ENCODE measurements around the gene HAUS1.
"Not testable (repeated sequence)": the region's sequence is repeated elsewhere in the genome, so short reads cannot be mapped to it uniquely, and the experiment has no call there.

HAUS1 gene

GRCh38 chr18:46130549-46130948, 26.4 kb downstream of the HAUS1 start:
- H3K27me3 ChIP-seq (ENCODE audit: control insufficient read depth in 1 of 2, insufficient read depth in 2 of 2, low read length in 2 of 2); H3K4me1 ChIP-seq (ENCODE audit: control insufficient read depth, insufficient read depth, low read length); H3K9ac ChIP-seq (ENCODE audit: low read length in 2 of 2); H3K27ac ChIP-seq (ENCODE audit: low read length); H3K9me3 ChIP-seq (ENCODE audit: control insufficient read depth in 2 of 2, low read length in 2 of 2); H3K4me3 ChIP-seq (ENCODE audit: low read length in 2 of 2): not testable (repeated sequence)
- peaks cover 9 to 13% of the 10 kb centered on the region in 2 donors for H3K36me3 ChIP-seq (ENCODE audit: control insufficient read depth in 2 of 2, insufficient read depth in 2 of 2, low read length in 2 of 2)

GRCh38 chr18:46133534-46133933, 29.3 kb downstream of the HAUS1 start:
- Histone ChIP-seq H3K4me1 (ENCODE audit: control insufficient read depth, insufficient read depth, low read length) (no peaks in the 10 kb centered on the region), H3K9me3 (ENCODE audit: control insufficient read depth in 2 of 2, low read length in 2 of 2) (no peaks in the 10 kb centered on the region), H3K36me3 (ENCODE audit: control insufficient read depth in 2 of 2, insufficient read depth in 2 of 2, low read length in 2 of 2) (peaks cover 5 to 9% of the 10 kb centered on the region in 2 donors), H3K27ac (ENCODE audit: low read length) (no peak overlapping the region), H3K9ac (ENCODE audit: low read length in 2 of 2) (no peak overlapping the region), H3K4me3 (ENCODE audit: low read length in 2 of 2) (no peak overlapping the region), H3K27me3 (ENCODE audit: control insufficient read depth in 1 of 2, insufficient read depth in 2 of 2, low read length in 2 of 2) (no peaks in the 10 kb centered on the region)

GRCh38 chr18:46134920-46135675, 30.9 kb downstream of the HAUS1 start:
- no peak overlapping the region for H3K4me3 ChIP-seq (ENCODE audit: low read length in 2 of 2)
- no peaks in the 10 kb centered on the region for H3K4me1 ChIP-seq (ENCODE audit: control insufficient read depth, insufficient read depth, low read length)
- H3K36me3 ChIP-seq (ENCODE audit: control insufficient read depth in 2 of 2, insufficient read depth in 2 of 2, low read length in 2 of 2) = no peaks in the 10 kb centered on the region
- no peaks in the 10 kb centered on the region for H3K9me3 ChIP-seq (ENCODE audit: control insufficient read depth in 2 of 2, low read length in 2 of 2)
- no peaks in the 10 kb centered on the region for H3K27me3 ChIP-seq (ENCODE audit: control insufficient read depth in 1 of 2, insufficient read depth in 2 of 2, low read length in 2 of 2)
- no peak overlapping the region for H3K27ac ChIP-seq (ENCODE audit: low read length)
- H3K9ac ChIP-seq (ENCODE audit: low read length in 2 of 2) = no peak overlapping the region

DNA sequence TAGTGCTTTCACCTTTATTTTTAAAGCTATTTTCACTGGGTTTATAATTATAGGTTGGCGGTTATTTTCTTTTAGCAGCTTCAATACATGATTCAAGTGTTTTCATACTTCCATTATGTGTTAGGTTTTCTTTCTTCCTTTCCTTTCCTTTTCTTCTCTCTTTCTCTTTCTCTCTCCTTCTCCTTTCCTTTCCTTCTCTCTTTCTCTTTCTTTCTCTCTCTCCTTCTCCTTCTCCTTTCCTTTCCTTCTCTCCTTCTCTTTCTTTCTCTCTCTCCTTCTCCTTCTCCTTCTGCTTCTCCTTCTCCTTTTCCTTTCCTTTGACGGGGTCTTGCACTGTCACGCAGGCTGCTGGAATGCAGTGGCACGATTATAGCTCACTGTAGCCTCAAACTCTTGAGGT, 36.0 kb downstream of the HAUS1 start:
- Histone ChIP-seq H3K9me3 (ENCODE audit: control insufficient read depth in 2 of 2, low read length in 2 of 2) (no peaks in the 10 kb centered on the region), H3K36me3 (ENCODE audit: control insufficient read depth in 2 of 2, insufficient read depth in 2 of 2, low read length in 2 of 2) (no peaks in the 10 kb centered on the region), H3K27me3 (ENCODE audit: control insufficient read depth in 1 of 2, insufficient read depth in 2 of 2, low read length in 2 of 2) (no peaks in the 10 kb centered on the region), H3K4me3 (ENCODE audit: low read length in 2 of 2) (no peak overlapping the region), H3K4me1 (ENCODE audit: control insufficient read depth, insufficient read depth, low read length) (no peaks in the 10 kb centered on the region), H3K27ac (ENCODE audit: low read length) (no peak overlapping the region), H3K9ac (ENCODE audit: low read length in 2 of 2) (no peak overlapping the region)

- Histone ChIP-seq H3K9me3 (ENCODE audit: control insufficient read depth in 2 of 2, low read length in 2 of 2) (no peaks in the 10 kb centered on the region), H3K4me3 (ENCODE audit: low read length in 2 of 2) (no peak overlapping the region), H3K27me3 (ENCODE audit: control insufficient read depth in 1 of 2, insufficient read depth in 2 of 2, low read length in 2 of 2) (no peaks in the 10 kb centered on the region)
Measured at GRCh38 chr18:46141199-46141598, 37.0 kb downstream of the HAUS1 start.

DNA sequence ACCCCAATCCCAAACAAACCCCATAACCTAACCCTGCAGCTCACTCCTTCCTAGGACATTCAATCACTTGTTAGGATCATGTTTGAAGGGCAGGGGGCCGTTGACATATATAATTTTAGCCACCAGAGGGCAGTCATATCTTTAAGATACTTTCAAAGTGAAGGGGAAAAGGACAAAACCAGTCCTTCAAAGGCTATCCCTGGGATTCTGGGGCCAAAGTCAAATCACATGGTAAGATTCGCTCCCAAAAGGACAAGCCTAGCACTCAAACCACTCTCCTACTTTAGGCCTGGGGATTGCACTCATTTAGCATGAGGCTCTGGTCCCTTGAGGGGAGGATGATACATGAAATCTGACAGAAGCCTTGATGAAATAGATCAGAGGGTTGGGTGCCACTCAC, 44.6 kb downstream of the HAUS1 start:
- no peaks in the 10 kb centered on the region for H3K36me3 ChIP-seq (ENCODE audit: control insufficient read depth in 2 of 2, insufficient read depth in 2 of 2, low read length in 2 of 2)
- H3K4me3 ChIP-seq (ENCODE audit: low read length in 2 of 2) = no peak overlapping the region
- no peak overlapping the region for H3K9ac ChIP-seq (ENCODE audit: low read length in 2 of 2)
- H3K4me1 ChIP-seq (ENCODE audit: control insufficient read depth, insufficient read depth, low read length) = no peaks in the 10 kb centered on the region
- H3K9me3 ChIP-seq (ENCODE audit: control insufficient read depth in 2 of 2, low read length in 2 of 2) = no peaks in the 10 kb centered on the region
- no peaks in the 10 kb centered on the region for H3K27me3 ChIP-seq (ENCODE audit: control insufficient read depth in 1 of 2, insufficient read depth in 2 of 2, low read length in 2 of 2)
- H3K27ac ChIP-seq (ENCODE audit: low read length) = no peak overlapping the region

More at GRCh38 chr18:46141199-46141598, 37.0 kb downstream of the HAUS1 start:
- Histone ChIP-seq H3K9ac (ENCODE audit: low read length in 2 of 2) (no peak overlapping the region), H3K27ac (ENCODE audit: low read length) (no peak overlapping the region), H3K4me1 (ENCODE audit: control insufficient read depth, insufficient read depth, low read length) (no peaks in the 10 kb centered on the region), H3K36me3 (ENCODE audit: control insufficient read depth in 2 of 2, insufficient read depth in 2 of 2, low read length in 2 of 2) (no peaks in the 10 kb centered on the region)

DNA sequence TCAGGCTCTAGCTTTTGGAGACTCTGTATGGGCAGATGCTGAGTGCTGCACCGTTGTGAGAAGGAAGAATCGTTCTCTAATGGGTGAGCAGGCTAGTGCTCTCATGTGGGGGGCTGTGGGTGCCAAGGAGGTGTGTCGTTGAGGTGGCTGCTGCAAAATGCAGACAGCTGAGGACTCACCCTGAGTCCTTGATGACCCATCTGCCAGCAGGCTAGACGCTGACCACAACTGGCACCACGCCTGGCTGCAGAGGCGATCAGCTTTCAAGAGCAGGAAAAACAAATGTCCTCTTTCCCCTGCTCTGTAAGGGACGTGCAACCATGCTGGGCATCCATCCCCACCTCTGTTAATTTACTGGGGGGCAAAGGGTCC, 48.2 kb downstream of the HAUS1 start:
- no peak overlapping the region for H3K9ac ChIP-seq (ENCODE audit: low read length in 2 of 2)
- H3K36me3 ChIP-seq (ENCODE audit: control insufficient read depth in 2 of 2, insufficient read depth in 2 of 2, low read length in 2 of 2) = no peaks in the 10 kb centered on the region
- no peak overlapping the region for H3K4me3 ChIP-seq (ENCODE audit: low read length in 2 of 2)
- H3K27me3 ChIP-seq (ENCODE audit: control insufficient read depth in 1 of 2, insufficient read depth in 2 of 2, low read length in 2 of 2) = no peaks in the 10 kb centered on the region
- no peak overlapping the region for H3K27ac ChIP-seq (ENCODE audit: low read length)
- H3K9me3 ChIP-seq (ENCODE audit: control insufficient read depth in 2 of 2, low read length in 2 of 2) = no peaks in the 10 kb centered on the region
- H3K4me1 ChIP-seq (ENCODE audit: control insufficient read depth, insufficient read depth, low read length) = no peaks in the 10 kb centered on the region

- Histone ChIP-seq H3K36me3 (ENCODE audit: control insufficient read depth in 2 of 2, insufficient read depth in 2 of 2, low read length in 2 of 2) (no peaks in the 10 kb centered on the region), H3K27ac (ENCODE audit: low read length) (no peak overlapping the region), H3K9me3 (ENCODE audit: control insufficient read depth in 2 of 2, low read length in 2 of 2) (no peaks in the 10 kb centered on the region), H3K9ac (ENCODE audit: low read length in 2 of 2) (no peak overlapping the region), H3K27me3 (ENCODE audit: control insufficient read depth in 1 of 2, insufficient read depth in 2 of 2, low read length in 2 of 2) (no peaks in the 10 kb centered on the region), H3K4me1 (ENCODE audit: control insufficient read depth, insufficient read depth, low read length) (no peaks in the 10 kb centered on the region), H3K4me3 (ENCODE audit: low read length in 2 of 2) (no peak overlapping the region)
Measured at GRCh38 chr18:46152808-46153617, 48.8 kb downstream of the HAUS1 start.

DNA sequence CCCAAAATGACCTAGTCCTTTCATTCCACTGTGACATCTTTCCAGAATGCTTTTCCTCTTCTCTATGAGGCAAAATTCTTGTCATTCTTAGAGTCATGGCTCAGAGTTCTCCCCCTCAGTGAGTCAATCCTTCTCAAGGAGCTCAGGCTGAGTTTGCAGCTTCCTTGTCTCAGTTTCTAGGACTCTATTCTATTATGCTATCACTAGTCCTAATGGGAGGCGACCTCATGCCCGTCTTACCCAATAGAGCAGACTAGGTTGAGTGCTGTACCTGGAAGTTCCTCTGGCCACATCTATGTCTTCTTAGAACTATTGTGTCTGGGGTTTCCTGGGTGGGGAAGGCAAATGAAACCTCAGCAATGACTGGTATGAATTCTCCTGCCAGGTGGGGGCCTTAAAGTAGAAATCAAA, 51.5 kb downstream of the HAUS1 start:
- no peaks in the 10 kb centered on the region for H3K36me3 ChIP-seq (ENCODE audit: control insufficient read depth in 2 of 2, insufficient read depth in 2 of 2, low read length in 2 of 2)
- no peak overlapping the region for H3K4me3 ChIP-seq (ENCODE audit: low read length in 2 of 2)
- H3K27me3 ChIP-seq (ENCODE audit: control insufficient read depth in 1 of 2, insufficient read depth in 2 of 2, low read length in 2 of 2) = no peaks in the 10 kb centered on the region
- no peaks in the 10 kb centered on the region for H3K9me3 ChIP-seq (ENCODE audit: control insufficient read depth in 2 of 2, low read length in 2 of 2)
- H3K4me1 ChIP-seq (ENCODE audit: control insufficient read depth, insufficient read depth, low read length) = no peaks in the 10 kb centered on the region
- H3K27ac ChIP-seq (ENCODE audit: low read length) = no peak overlapping the region
- H3K9ac ChIP-seq (ENCODE audit: low read length in 2 of 2) = no peak overlapping the region

DNA sequence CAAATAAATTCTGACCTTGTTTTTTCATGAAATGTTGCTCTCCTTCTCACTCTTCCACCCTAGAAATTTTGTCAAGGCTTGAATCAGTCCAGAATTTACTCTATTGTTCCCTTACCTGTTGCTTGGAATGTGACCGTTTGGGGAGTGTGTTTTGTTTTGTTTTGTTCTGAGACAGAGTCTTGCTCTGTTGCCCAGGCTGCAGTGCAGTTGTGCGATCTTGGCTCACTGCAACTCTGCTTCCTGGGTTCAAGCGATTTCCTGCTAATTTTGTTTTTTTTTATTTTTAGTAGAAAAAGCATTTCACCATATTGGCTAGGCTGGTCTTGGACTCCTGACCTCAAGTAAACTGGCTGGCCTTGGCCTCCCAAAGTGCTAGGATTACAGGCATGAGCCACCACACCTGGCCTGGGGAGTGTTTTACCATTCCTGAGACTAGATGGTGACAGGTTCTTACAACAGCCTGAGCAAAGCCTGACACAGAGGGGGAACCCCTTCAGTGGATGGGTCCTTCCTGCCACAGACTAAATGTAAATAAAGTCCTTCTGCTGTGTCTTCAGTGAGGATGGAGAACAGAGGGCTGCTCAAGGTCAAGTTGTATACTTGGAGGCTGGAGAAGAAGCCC, 52.0 kb downstream of the HAUS1 start:
- Histone ChIP-seq H3K4me3 (ENCODE audit: low read length in 2 of 2) (no peak overlapping the region), H3K36me3 (ENCODE audit: control insufficient read depth in 2 of 2, insufficient read depth in 2 of 2, low read length in 2 of 2) (no peaks in the 10 kb centered on the region), H3K9ac (ENCODE audit: low read length in 2 of 2) (no peak overlapping the region), H3K27me3 (ENCODE audit: control insufficient read depth in 1 of 2, insufficient read depth in 2 of 2, low read length in 2 of 2) (no peaks in the 10 kb centered on the region), H3K9me3 (ENCODE audit: control insufficient read depth in 2 of 2, low read length in 2 of 2) (no peaks in the 10 kb centered on the region), H3K27ac (ENCODE audit: low read length) (no peak overlapping the region), H3K4me1 (ENCODE audit: control insufficient read depth, insufficient read depth, low read length) (no peaks in the 10 kb centered on the region)
